Cardiac fibroblast (primary cell): ENCODE data around the gene CERKL.

Experiments used
- DNase-seq, 2 donors: peaks; one replicate each; pipeline versions ENCODE4 v3.0.0 to v3.0.0-alpha.2; 2010; ENCODE audit warnings: low read depth in 2 of 2
- H3K4me3 ChIP-seq, 2 donors: replicated peaks in 1 of 2; 1 replicate in 1 of 2; 2 replicates in 1 of 2; pipeline ENCODE4 v1.5.1; 2011; ENCODE audit warnings: low read depth in 2 of 2, low read length in 2 of 2, mild to moderate bottlenecking in 2 of 2, moderate library complexity in 1 of 2
- CTCF ChIP-seq: IDR thresholded peaks from one replicate; pipeline ENCODE4 v1.5.1; 2011; ENCODE audit warnings: low read depth, mild to moderate bottlenecking, low read length, inconsistent platforms

CERKL gene

GRCh38 chr2:181682026-181682789, 25.3 kb upstream of the CERKL start:
- no peak for DNase-seq
- H3K4me3 ChIP-seq = no peak overlapping the region
- no peak for TF ChIP-seq CTCF

- DNase-seq = no peak
- H3K4me3 ChIP-seq = no peak overlapping the region
- TF ChIP-seq CTCF = no peak
These were observed 24.3 kb upstream of the CERKL start for GRCh38 chr2:181680937-181681811.

- H3K4me3 ChIP-seq = no peak within 1 kb of the TSS
- no peak for TF ChIP-seq CTCF
- DNase-seq = no peak
These were observed 23.4 kb upstream of the CERKL start, which contains the start of gene NEUROD1 for GRCh38 chr2:181680055-181680936. Gene NEUROD1, minus strand, starts transcription at chr2:181680517. Its CDS starts 1,657 bp downstream, at chr2:181678860.

GRCh38 chr2:181679544-181679979, 22.7 kb upstream of the CERKL start:
- TF ChIP-seq CTCF = no peak
- no peak overlapping the region for H3K4me3 ChIP-seq
- DNase-seq = no peak

- DNase-seq = no peak
- TF ChIP-seq CTCF = no peak
- no peak overlapping the region for H3K4me3 ChIP-seq
These were observed 22.1 kb upstream of the CERKL start for GRCh38 chr2:181678861-181679543.
